Measurements from ENCODE around the gene F12.

The F12 gene

DNA sequence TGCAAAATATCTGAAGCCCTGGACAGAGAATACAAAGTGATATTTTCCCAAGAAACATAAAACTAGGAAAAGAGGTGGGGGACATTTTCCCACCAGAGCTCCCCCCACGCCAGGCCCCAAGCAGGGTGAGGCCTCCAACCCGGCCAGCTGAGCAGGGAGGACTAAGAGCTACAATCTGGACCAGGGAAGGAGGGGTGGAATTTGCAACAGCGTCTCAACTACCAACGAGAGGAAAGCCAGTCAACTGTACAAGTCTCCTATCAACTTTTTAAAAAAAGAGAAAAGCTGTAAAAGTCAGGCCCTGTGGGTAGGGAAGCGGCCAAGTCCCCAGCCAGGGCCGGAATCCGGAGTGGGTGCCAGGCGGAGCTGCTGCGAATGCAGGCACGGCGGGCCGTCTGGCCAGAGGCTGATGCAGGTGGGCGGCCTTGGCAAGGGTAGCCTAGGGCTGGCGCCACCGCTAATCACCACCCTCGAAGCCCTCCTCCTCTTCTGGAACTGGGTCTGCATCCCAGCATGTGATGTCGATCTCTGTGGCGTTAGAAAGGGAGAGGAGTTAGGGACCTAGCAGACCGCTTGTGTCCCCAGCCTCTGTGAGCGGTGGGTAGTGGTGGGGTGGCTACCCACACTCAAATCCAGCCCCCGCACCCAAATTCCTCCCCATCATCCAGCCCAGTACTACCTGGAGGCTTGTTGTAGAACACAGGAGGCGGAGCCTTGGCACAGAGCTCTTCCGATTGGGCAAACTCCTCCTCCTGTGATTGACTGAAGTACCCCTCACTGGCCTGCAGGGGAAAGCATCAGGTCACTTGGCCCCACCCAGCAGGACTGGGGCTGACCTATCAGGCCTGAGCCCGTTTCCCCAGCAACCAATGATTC is 47.9 kb upstream of the F12 start:
- H3K4me3 ChIP-seq (ENCODE audit: low read depth, low read length), result no peak overlapping the region
- H3K27ac ChIP-seq (ENCODE audit: extremely low read depth, low read depth, low read length), result 0 out of 2 replicates have a peak overlapping the region, but pooled peaks have one; percentile 11
- H3K4me1 ChIP-seq (ENCODE audit: control insufficient read depth, insufficient read depth, low read length), result peaks cover 8% of the 10 kb centered on the region
- H3K36me3 ChIP-seq (ENCODE audit: control insufficient read depth in 2 of 2, insufficient read depth in 1 of 2, low read length in 2 of 2), result peaks cover 4 to 47% of the 10 kb centered on the region in 2 experiments; a peak in 2 of 3 replicates
- ChIA-PET POLR2A (interaction anchor here (0.6 to 5.4 kb wide), 19 partner anchors 8 to 447 kb away, joined by 3 to 89 read pairs (median 5); partner anchors contain the start of genes DBN1, GRK6, MXD3 and PDLIM7), CTCF (interaction anchor here (0.6 to 2.9 kb wide), 28 partner anchors 8 to 149 kb away, joined by 3 to 24 read pairs (median 4); partner anchors contain the start of genes MXD3, PDLIM7, PRR7 and SLC34A1)
- H3K9me3 ChIP-seq (ENCODE audit: control insufficient read depth, insufficient read depth, low read depth, low read length), result no peaks in the 10 kb centered on the region
- TF ChIP-seq, protein P1, sequence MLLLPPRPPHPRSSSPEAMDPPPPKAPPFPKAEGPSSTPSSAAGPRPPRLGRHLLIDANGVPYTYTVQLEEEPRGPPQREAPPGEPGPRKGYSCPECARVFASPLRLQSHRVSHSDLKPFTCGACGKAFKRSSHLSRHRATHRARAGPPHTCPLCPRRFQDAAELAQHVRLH (tag by site-specific recombination; IDR thresholded peaks at IDR 0.05), result no peak
- TF ChIP-seq ZNF133 (tag by site-specific recombination; IDR thresholded peaks at IDR 0.05) (no peak), ZNF600 (tag by site-specific recombination; IDR thresholded peaks at IDR 0.05) (peak; percentile 54; the same call in 1 of the 2 replicates), SCRT2 (tag by site-specific recombination; IDR thresholded peaks at IDR 0.05) (peak; percentile 91), ZNF423 (tag by site-specific recombination; IDR thresholded peaks at IDR 0.05) (no peak), EGR2 (tag by site-specific recombination; IDR thresholded peaks at IDR 0.05; ENCODE audit: low read depth) (peak; percentile 84), MYNN (tag by site-specific recombination; IDR thresholded peaks at IDR 0.05; ENCODE audit: borderline replicate concordance) (peak; percentile 87; the same call in 1 of the 2 replicates), ZBTB8A (tag by site-specific recombination; IDR thresholded peaks at IDR 0.05) (no peak), ZFP3 (tag by site-specific recombination; IDR thresholded peaks at IDR 0.05; ENCODE audit: low read depth) (no peak), SP2 (tag by site-specific recombination; IDR thresholded peaks at IDR 0.05) (peak; percentile 87), SCRT1 (tag by site-specific recombination; IDR thresholded peaks at IDR 0.05; ENCODE audit: borderline replicate concordance) (0 out of 2 replicates have a peak, but pooled peaks have one; percentile 36), ZFHX2 (tag by site-specific recombination; conservative IDR thresholded peaks at IDR 0.05) (peak; percentile 75), SP3 (tag by site-specific recombination; IDR thresholded peaks at IDR 0.05) (peak; percentile 37)
- TF ChIP-seq, protein P2, sequence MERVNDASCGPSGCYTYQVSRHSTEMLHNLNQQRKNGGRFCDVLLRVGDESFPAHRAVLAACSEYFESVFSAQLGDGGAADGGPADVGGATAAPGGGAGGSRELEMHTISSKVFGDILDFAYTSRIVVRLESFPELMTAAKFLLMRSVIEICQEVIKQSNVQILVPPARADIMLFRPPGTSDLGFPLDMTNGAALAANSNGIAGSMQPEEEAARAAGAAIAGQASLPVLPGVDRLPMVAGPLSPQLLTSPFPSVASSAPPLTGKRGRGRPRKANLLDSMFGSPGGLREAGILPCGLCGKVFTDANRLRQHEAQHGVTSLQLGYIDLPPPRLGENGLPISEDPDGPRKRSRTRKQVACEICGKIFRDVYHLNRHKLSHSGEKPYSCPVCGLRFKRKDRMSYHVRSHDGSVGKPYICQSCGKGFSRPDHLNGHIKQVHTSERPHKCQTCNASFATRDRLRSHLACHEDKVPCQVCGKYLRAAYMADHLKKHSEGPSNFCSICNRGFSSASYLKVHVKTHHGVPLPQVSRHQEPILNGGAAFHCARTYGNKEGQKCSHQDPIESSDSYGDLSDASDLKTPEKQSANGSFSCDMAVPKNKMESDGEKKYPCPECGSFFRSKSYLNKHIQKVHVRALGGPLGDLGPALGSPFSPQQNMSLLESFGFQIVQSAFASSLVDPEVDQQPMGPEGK (tag by site-specific recombination; IDR thresholded peaks at IDR 0.05), result peak; percentile 11; the same call in 1 of the 2 replicates
- TF ChIP-seq, protein P3, sequence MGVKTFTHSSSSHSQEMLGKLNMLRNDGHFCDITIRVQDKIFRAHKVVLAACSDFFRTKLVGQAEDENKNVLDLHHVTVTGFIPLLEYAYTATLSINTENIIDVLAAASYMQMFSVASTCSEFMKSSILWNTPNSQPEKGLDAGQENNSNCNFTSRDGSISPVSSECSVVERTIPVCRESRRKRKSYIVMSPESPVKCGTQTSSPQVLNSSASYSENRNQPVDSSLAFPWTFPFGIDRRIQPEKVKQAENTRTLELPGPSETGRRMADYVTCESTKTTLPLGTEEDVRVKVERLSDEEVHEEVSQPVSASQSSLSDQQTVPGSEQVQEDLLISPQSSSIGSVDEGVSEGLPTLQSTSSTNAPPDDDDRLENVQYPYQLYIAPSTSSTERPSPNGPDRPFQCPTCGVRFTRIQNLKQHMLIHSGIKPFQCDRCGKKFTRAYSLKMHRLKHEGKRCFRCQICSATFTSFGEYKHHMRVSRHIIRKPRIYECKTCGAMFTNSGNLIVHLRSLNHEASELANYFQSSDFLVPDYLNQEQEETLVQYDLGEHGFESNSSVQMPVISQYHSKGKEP (tag by site-specific recombination; IDR thresholded peaks at IDR 0.05), result no peak
- TF ChIP-seq, protein P4, sequence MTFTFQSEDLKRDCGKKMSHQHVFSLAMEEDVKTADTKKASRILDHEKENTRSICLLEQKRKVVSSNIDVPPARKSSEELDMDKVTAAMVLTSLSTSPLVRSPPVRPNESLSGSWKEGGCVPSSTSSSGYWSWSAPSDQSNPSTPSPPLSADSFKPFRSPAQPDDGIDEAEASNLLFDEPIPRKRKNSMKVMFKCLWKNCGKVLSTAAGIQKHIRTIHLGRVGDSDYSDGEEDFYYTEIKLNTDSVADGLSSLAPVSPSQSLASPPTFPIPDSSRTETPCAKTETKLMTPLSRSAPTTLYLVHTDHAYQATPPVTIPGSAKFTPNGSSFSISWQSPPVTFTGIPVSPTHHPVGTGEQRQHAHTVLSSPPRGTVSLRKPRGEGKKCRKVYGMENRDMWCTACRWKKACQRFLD (tag by site-specific recombination; IDR thresholded peaks at IDR 0.05), result no peak
- TF ChIP-seq, protein P5, sequence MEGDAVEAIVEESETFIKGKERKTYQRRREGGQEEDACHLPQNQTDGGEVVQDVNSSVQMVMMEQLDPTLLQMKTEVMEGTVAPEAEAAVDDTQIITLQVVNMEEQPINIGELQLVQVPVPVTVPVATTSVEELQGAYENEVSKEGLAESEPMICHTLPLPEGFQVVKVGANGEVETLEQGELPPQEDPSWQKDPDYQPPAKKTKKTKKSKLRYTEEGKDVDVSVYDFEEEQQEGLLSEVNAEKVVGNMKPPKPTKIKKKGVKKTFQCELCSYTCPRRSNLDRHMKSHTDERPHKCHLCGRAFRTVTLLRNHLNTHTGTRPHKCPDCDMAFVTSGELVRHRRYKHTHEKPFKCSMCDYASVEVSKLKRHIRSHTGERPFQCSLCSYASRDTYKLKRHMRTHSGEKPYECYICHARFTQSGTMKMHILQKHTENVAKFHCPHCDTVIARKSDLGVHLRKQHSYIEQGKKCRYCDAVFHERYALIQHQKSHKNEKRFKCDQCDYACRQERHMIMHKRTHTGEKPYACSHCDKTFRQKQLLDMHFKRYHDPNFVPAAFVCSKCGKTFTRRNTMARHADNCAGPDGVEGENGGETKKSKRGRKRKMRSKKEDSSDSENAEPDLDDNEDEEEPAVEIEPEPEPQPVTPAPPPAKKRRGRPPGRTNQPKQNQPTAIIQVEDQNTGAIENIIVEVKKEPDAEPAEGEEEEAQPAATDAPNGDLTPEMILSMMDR (tag by site-specific recombination; IDR thresholded peaks at IDR 0.05), result peak; percentile 32; the same call in 1 of the 2 replicates

Measured in HEK293 (cell line).